LNCaP clone FGC (cell line): ENCODE data around the gene GPRIN1.

Source experiments
- DNase-seq: peaks from one replicate; pipeline ENCODE4 v3.0.0-alpha.2; 2011; ENCODE audit warnings: low read depth
- H3K4me3 ChIP-seq: 2 replicates; pipeline ENCODE4 v1.5.1; 2011; ENCODE audit warnings: mild to moderate bottlenecking, low read depth, low read length, control low read depth
- TF ChIP-seq, protein P1 (sequence below): IDR thresholded peaks from 2 replicates; pipeline ENCODE4 v1.5.1; 2012; ENCODE audit warnings: mild to moderate bottlenecking; ENCODE audit not compliant: control insufficient read depth, insufficient read depth; ENCODE audit errors: extremely low read depth

Gene GPRIN1

DNA sequence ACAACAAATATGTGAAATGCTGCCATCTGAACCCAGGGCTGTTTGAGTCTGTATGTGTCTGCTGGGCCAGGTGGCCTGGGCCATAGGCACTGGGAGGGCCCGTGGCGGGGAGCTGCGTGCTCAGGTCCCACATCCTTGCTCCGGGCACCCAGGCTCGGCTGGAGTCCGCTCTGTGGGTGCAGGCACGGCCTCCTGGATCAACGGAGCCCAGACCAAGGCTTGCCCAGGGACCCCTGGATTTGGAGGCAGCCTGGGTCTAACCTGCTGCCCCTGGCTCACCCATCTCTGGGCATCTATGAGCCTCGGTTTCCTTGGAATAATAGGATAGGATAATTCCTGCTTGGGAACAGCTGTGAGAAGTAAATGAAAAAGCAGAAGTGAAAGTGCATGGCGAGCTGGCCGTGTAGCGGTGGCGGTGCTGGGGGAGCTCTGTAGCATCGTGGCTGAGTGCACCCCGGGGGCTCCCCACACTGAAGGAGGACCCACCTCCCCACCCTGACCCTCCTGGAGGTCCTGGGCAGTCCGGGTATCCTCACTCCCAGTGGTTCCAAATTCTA is 59.6 kb downstream of the GPRIN1 start:
- no peak for DNase-seq
- TF ChIP-seq, protein P1, sequence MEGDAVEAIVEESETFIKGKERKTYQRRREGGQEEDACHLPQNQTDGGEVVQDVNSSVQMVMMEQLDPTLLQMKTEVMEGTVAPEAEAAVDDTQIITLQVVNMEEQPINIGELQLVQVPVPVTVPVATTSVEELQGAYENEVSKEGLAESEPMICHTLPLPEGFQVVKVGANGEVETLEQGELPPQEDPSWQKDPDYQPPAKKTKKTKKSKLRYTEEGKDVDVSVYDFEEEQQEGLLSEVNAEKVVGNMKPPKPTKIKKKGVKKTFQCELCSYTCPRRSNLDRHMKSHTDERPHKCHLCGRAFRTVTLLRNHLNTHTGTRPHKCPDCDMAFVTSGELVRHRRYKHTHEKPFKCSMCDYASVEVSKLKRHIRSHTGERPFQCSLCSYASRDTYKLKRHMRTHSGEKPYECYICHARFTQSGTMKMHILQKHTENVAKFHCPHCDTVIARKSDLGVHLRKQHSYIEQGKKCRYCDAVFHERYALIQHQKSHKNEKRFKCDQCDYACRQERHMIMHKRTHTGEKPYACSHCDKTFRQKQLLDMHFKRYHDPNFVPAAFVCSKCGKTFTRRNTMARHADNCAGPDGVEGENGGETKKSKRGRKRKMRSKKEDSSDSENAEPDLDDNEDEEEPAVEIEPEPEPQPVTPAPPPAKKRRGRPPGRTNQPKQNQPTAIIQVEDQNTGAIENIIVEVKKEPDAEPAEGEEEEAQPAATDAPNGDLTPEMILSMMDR: no peak
- no peak overlapping the region for H3K4me3 ChIP-seq

DNA sequence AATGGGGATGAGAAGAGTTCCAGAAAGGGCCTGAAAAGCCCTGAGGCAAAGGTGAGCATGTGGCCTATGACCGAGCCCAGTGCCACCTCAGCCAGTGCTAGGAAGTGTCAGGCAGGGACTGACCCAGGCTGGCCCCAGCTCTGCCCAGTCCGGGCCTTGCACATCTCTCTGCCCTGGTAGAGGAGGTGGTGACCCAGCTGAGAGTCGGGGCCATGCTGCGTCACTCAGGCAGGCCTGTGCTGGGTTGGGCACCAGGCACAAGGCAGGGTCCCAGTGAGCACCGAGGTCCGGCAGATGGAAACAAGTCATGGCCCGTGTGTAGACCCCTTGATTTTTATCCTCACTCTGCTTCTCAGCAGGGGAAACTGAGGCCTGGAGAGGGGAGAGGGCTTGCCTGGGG is 60.1 kb downstream of the GPRIN1 start:
- H3K4me3 ChIP-seq: no peak overlapping the region
- TF ChIP-seq, protein P1: no peak
- DNase-seq: no peak

DNA sequence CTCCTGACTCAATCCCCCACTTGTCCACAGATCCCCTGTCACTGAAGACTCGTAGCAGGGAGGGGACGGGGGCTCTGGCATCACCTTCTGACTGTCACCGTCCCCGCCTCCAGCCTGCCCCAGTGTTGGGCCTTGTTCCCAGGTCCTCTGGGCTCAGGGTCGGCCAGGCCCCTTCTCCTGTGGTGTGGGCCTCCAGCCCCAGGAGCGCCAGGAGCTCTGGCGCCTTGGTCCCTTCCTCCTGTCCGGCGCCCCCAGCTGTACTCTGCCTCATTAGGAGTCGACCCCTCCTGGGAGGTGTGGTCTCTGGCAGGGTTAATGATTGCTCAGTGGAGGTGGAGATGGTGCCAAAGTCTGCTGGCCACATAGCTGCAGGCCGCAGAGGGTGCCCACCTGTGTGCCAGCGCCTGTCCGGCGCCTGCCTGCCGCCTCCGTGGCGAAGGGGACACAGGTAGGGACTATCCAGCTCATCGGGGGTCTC is 61.0 kb downstream of the GPRIN1 start, which contains the start of gene CDHR2:
Gene CDHR2, plus strand, starts transcription at position 376 of the 478 bp plus-strand sequence. CDS start 16,011 bp downstream, outside the sequence.
- no peak for DNase-seq
- no peak within 1 kb of the TSS for H3K4me3 ChIP-seq
- TF ChIP-seq, protein P1: no peak

DNA sequence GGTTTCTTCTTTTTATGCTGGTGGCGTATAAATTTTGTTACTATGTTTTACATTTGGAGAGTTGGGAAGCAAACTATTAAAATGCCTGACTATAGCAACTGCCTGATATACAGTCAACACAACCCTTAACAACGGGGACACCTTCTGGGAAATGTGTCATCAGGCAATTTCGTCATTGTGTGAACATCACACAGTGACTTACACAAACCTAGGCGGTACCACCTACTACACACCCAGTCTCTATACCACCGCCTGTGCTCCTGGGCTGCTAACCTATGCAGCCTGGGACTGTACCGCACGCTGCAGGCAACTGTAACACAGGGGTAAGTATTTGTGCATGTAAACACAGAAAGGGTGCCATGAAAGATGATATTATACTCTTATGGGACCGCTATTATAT is 62.2 kb downstream of the GPRIN1 start:
- TF ChIP-seq, protein P1: no peak
- no peak for DNase-seq
- no peak overlapping the region for H3K4me3 ChIP-seq
